Measurements from ENCODE around the gene OR4S1.
A peak's percentile ranks its signal among the peaks of the same experiment; 100 is the strongest.
"Not testable (repeated sequence)": the region's sequence is repeated elsewhere in the genome, so short reads cannot be mapped to it uniquely, and the experiment has no call there.

Gene OR4S1

GRCh38 chr11:48305923-48306322 is at the start of gene OR4S1:
TSS of gene OR4S1 (plus strand) at chr11:48306223. CDS start at chr11:48306223, 0 bp downstream.
- DNase-seq (ENCODE audit: low read depth in 3 of 3), result no peak

GRCh38 chr11:48261600-48261999 is 44.4 kb upstream of the OR4S1 start:
- DNase-seq (ENCODE audit: low read depth in 3 of 3), result no peak

GRCh38 chr11:48263423-48263911 is 42.6 kb upstream of the OR4S1 start, which contains the start of gene OR4X1:
TSS of gene OR4X1 (plus strand) at chr11:48263861. CDS start at chr11:48263861, 0 bp downstream.
- no peak for DNase-seq (ENCODE audit: low read depth in 3 of 3)

- DNase-seq (ENCODE audit: low read depth in 3 of 3), result no peak
Measured at GRCh38 chr11:48270621-48271020, 35.4 kb upstream of the OR4S1 start.

GRCh38 chr11:48272606-48273005 is 33.4 kb upstream of the OR4S1 start:
- no peak for DNase-seq (ENCODE audit: low read depth in 3 of 3)

- DNase-seq (ENCODE audit: low read depth in 3 of 3), result peak; percentile 13 to 47 (median 35)
Measured at GRCh38 chr11:48307760-48308386, 1.9 kb downstream of the OR4S1 start.

- not testable (repeated sequence) for DNase-seq (ENCODE audit: low read depth in 3 of 3)
Measured at GRCh38 chr11:48313590-48313989, 7.6 kb downstream of the OR4S1 start.

GRCh38 chr11:48319813-48320212 is 13.8 kb downstream of the OR4S1 start:
- DNase-seq (ENCODE audit: low read depth in 3 of 3), result not testable (repeated sequence)

GRCh38 chr11:48324620-48325019 is 18.6 kb downstream of the OR4S1 start, which contains the start of gene OR4C3:
TSS of gene OR4C3 (plus strand) at chr11:48324920. CDS start at chr11:48325022, 102 bp downstream.
- DNase-seq (ENCODE audit: low read depth in 3 of 3), result not testable (repeated sequence)

GRCh38 chr11:48341466-48341865 is 35.4 kb downstream of the OR4S1 start:
- no peak for DNase-seq (ENCODE audit: low read depth in 3 of 3)

- DNase-seq (ENCODE audit: low read depth in 3 of 3), result not testable (repeated sequence)
Measured at GRCh38 chr11:48342505-48342904, 36.5 kb downstream of the OR4S1 start.

GRCh38 chr11:48346286-48346685 is 40.3 kb downstream of the OR4S1 start:
- not testable (repeated sequence) for DNase-seq (ENCODE audit: low read depth in 3 of 3)

- DNase-seq (ENCODE audit: low read depth in 3 of 3), result no peak
Measured at GRCh38 chr11:48354013-48354412, 48.0 kb downstream of the OR4S1 start.

GRCh38 chr11:48354677-48355076 is 48.7 kb downstream of the OR4S1 start:
- no peak for DNase-seq (ENCODE audit: low read depth in 3 of 3)
